IPS DF 4.7 (cell line): ENCODE data around the gene PLK5.
"Not testable (repeated sequence)": the region's sequence is repeated elsewhere in the genome, so short reads cannot be mapped to it uniquely, and the experiment has no call there.

Source experiments
- DNase-seq: peaks from one replicate; pipeline ENCODE4 v3.0.0-alpha.2; 2013; ENCODE audit warnings: low spot score; ENCODE audit errors: extremely low read depth

The PLK5 gene

GRCh38 chr19:1491114-1491848 is 32.6 kb upstream of the PLK5 start, which contains the start of gene REEP6:
REEP6 (plus strand) TSS chr19:1491181; CDS start chr19:1491270, 89 bp downstream.
- no peak for DNase-seq

DNA sequence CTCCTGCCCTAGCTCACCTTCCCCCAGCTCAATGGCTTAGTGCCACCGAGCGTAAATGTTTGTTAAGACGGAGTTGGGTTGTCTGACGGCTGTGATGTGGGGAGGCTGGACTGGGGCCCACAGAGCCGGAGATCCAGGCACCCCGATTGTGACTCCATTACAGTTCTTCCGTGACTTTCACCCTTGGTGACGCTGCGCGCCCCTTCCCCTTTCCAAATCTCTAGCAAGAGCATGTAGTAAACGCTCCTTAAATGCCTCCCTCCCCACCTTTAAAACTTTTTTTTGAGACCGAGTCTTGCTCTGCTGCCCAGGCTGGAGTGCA is 32.1 kb upstream of the PLK5 start:
- no peak for DNase-seq

DNA sequence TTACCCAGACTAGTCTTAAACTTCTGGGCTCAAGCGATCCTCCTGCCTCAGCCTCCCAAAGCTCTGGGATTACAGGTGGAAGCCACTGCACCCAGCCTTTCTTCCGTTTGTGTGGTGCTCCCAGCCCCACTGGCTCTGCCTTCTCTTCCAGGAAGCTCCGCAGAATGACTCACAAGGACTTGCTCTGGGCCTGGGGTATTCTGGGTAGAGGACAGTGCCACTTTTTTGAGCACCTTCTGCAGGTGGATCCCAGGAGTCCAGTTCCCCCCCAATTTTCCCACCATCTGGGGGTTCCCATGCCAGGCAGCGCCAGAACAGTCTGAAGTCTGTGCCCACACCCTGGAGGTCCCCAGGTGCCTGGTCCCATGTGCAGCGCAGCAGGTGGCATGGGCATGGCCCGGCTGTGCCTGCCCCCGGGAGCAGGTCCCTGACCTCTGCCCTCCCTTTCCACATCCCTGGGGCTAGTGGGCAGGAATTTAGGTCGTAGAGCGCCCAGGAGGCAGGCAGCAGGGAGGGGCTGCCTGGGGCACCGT is 31.3 kb upstream of the PLK5 start:
- DNase-seq = no peak

DNA sequence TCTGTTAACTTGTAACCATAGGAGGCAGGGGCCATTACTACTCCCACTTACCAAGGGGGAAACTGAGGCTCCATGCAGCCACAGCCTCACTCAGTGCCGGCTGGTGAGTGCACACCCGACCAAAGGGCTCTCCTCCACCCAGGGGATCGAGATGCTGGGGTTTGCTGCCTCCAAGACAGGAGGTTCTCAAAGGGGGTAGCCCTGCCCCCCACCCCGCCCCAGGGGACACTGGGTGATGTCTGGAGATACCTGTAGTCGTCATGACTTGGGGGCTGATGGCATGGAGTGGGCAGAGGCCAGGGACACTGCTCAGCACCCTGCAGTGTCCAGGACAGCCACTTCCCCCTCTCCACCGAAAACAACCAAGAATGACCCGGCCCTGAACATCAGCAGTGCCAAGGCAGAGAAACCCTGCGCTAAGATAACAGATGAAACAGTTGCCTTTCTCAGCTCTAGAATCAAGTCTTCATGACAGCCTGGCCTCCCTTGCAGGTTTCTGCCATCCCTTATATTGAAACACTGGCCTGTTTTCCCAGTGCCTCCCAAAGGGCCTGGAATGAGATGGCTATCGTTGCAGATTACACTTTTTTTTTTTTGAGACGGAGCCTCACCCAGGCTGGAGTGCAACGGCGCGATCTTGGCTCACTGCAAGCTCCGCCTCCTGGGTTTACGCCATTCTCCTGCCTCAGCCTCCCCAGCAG is 29.6 kb upstream of the PLK5 start:
- no peak for DNase-seq

DNA sequence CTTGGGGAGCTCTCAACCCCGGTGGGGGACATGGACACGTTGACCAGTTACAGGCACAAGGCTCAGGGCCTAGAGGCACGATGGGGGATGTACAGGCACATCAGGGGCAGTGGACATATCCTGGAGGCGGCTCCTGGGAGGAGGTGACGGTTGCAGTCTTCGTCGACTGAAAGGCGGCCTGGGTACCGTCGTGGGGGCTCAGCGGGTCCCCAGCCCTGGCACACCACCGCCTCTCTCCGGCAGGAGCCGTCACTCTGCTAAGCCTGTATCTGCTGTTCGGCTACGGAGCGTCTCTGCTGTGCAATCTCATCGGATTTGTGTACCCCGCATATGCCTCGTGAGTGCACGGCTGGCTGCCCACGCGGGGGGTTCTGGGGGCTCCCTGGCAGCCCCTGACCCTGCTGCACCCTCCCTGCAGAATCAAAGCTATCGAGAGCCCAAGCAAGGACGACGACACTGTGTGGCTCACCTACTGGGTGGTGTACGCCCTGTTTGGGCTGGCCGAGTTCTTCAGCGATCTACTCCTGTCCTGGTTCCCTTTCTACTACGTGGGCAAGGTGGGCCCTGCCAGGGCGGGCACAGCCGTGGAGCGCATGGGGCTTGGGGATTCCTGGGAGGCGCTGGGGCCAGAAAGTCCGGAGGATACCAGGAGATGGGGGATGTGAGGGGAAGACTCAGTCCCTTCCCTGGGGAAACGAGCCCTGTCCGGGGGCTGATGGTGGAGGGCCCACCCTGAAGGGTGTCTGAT is 28.7 kb upstream of the PLK5 start:
- DNase-seq = no peak

DNA sequence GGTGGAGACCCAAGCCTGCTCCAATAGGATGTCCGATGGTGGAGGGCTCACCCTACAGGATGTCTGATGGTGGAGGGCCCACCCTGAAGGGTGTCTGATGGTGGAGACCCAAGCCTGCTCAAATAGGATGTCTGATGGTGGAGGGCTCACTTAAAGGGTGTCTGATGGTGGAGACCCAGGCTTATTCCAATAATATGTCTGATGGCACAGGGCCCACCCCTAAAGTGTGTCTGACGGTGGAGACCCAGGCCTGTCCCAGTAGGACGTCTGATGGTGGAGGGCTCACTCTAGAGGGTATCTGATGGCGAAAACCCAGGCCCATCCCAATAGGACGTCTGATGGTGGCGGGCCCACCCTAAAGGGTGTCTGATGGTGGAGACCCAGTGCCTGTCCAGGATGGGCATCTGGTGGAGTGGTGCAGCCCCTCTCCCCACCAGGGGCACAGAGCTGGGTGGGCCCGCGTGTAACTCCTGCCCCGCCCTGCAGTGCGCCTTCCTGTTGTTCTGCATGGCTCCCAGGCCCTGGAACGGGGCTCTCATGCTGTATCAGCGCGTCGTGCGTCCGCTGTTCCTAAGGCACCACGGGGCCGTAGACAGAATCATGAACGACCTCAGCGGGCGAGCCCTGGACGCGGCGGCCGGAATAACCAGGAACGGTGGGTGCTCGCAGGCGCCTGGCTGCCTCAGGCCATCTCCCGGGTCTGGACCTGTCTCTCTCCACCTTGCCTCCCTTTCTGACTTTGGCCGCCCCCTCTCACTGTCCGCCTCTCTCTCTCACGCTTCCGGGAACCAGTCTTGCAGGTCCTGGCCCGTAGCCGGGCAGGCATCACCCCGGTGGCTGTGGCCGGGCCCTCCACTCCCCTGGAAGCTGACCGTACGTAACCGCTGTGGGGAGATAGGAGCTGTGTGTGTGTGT is 27.8 kb upstream of the PLK5 start:
- DNase-seq = no peak

DNA sequence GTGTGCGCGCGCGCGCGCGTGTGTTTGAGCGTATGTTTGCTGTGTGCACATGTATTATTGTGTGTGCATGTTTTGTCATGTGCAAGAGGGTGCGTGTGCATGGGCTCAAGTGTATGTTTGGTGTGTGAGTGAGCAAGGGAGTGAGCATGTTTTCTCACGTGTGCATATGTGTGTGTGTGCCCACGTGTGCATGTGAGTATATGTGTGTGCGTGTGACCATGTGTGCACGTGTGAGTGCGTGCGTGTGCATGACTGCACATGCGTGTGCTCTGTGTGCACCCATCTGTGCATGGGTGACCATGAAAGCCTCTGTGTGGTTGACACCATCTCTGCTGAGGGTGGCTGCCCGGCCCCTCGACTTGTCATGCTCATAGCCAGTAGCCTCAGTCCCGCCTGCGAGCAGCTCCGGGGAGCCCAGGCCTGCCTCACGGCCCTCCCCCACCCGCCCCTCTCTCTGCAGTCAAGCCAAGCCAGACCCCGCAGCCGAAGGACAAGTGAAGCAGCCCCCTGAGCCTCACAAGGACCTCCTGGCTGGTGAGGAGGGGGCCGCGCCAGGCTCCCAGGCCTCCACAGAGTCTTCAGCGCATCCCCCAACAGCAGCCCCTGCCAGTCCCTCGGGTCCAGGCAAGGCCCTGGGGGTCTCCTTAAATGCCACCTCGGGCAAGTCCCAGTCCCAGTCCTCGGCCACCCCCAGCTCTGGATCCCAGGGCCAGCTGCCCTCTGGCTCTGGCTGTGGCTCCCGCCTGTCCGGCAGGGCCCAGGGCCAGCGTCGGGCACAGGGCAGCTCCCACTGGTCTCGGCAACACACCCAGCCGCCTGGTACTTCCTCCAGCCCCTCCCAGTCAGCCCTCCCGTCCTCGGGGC is 26.9 kb upstream of the PLK5 start:
- no peak for DNase-seq

- no peak for DNase-seq
Observed at GRCh38 chr19:1497578-1498235, 26.2 kb upstream of the PLK5 start.

- not testable (repeated sequence) for DNase-seq
Observed at GRCh38 chr19:1499231-1499630, 24.6 kb upstream of the PLK5 start.

DNA sequence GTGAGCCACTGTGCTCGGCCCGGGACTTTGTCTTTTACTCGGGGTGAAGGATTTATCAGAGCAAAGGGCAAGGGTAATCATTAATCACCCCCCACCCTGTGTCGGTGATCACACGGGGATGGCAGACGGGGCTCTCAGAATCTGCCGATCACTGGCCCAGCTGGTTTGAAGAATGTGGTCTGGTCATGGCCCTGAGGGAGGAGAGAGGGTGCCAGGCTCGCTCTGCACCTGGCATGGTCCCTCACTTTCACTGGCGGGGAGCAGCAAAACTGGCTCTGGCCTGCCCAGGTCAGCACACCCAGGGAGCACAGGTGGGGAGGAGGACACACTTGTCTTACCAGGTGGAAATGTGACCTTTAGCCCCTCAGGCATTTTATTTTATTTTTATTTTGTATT is 22.7 kb upstream of the PLK5 start:
- DNase-seq = no peak

- no peak for DNase-seq
Observed at GRCh38 chr19:1502433-1503088, 21.3 kb upstream of the PLK5 start.

GRCh38 chr19:1503089-1503924 is 20.6 kb upstream of the PLK5 start:
- DNase-seq = no peak

GRCh38 chr19:1503925-1504773 is 19.7 kb upstream of the PLK5 start:
- no peak for DNase-seq

- no peak for DNase-seq
Observed at GRCh38 chr19:1505012-1505411, 18.9 kb upstream of the PLK5 start.

DNA sequence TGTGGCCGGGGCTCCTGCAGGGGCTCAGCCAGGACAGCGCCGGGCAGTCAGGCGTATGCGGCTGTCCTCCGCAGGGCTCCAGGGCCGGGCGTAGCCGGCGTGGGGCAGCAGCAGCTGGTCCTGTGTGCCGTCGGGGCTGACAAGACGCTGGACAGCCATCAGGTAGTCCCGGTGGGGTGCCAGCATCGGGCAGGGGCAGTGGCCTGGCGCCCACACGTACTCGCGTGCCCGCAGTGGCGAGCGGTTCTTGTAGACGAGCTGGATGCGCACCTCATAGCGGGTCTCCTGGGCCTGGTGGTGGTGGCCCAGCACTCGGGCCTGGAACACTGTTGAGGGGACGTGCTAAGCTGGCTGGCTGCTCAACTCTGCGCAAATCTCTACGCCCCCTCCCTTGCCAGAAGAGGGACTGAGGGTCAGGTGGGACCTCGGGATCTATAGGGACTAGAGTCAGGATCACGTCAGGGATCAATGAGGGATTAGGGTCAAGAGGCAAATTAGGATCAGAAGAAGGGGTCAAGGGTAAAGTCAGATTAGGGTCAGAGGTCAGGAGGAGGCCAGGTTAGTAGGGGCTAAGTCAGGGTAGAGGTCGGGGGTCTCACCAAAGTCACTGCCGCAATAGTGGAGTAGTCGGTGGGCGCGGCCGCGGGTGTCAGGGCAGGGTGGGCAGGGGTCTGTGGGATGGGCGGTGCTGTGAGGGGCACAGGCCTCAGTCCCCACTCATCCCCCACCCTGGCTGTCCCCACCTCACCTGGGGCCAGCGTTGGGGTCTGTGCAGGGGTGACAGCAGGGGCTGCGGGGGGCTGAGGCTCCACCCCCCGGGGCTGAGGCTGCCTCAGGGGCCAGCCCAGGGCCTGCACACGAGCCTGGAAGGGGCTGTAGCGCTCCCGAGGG is 17.6 kb upstream of the PLK5 start:
- DNase-seq = no peak

DNA sequence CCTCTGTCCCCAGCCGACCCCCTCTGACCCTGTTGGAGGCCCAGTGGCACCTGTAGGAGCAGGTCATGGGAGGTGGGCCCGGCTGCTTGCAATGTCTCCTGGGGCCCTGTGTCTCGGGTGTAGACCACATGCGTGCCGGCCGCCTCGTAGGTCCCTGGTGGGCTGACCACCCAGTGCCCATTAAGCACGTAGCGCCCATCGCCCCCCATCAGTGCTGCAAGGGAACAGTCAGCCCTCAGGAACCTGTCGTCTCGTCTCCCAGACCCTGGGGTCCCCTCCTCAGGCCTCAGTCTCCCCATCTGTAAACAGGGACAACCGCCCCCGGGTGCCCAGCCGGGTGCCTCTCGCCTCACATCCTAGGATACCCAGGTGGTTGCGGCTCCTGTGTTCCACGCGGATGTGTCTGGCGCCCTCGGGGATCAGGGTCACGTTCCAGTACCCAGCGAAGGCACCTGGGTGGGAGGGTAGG is 16.7 kb upstream of the PLK5 start:
- no peak for DNase-seq
